ENCODE results near the gene LDLRAD4.

The LDLRAD4 gene

GRCh38 chr18:13283746-13284145 is 65.2 kb downstream of the LDLRAD4 start:
- no peak for TF ChIP-seq CTCF (IDR thresholded peaks at IDR 0.05; ENCODE audit: low read depth, low read length)

GRCh38 chr18:13284330-13285027 is 65.9 kb downstream of the LDLRAD4 start:
- no peak for TF ChIP-seq CTCF (IDR thresholded peaks at IDR 0.05; ENCODE audit: low read depth, low read length)
- H3K4me3 ChIP-seq (ENCODE audit: low read depth, low read length) = no peak overlapping the region

More at GRCh38 chr18:13283746-13284145, 65.2 kb downstream of the LDLRAD4 start:
- H3K4me3 ChIP-seq (ENCODE audit: low read depth, low read length) = no peak overlapping the region

- TF ChIP-seq CTCF (IDR thresholded peaks at IDR 0.05; ENCODE audit: low read depth, low read length) = no peak
- H3K4me3 ChIP-seq (ENCODE audit: low read depth, low read length) = no peak overlapping the region
Measured at GRCh38 chr18:13285874-13286273, 67.3 kb downstream of the LDLRAD4 start.

GRCh38 chr18:13286456-13287125 is 68.0 kb downstream of the LDLRAD4 start:
- no peak for TF ChIP-seq CTCF (IDR thresholded peaks at IDR 0.05; ENCODE audit: low read depth, low read length)
- no peak overlapping the region for H3K4me3 ChIP-seq (ENCODE audit: low read depth, low read length)

GRCh38 chr18:13287372-13287771 is 68.8 kb downstream of the LDLRAD4 start:
- H3K4me3 ChIP-seq (ENCODE audit: low read depth, low read length) = no peak overlapping the region
- TF ChIP-seq CTCF (IDR thresholded peaks at IDR 0.05; ENCODE audit: low read depth, low read length) = no peak

GRCh38 chr18:13288509-13289133 is 70.1 kb downstream of the LDLRAD4 start:
- no peak overlapping the region for H3K4me3 ChIP-seq (ENCODE audit: low read depth, low read length)
- no peak for TF ChIP-seq CTCF (IDR thresholded peaks at IDR 0.05; ENCODE audit: low read depth, low read length)
